Adrenal gland (tissue), 12 donors: ENCODE results near the gene KRTAP5-6. TPM values are rescaled to one million over a fixed set of nuclear protein-coding genes. Genes with fewer than 3 reads are reported as not detected.

Source experiments
- DNase-seq, 7 donors: peaks; one replicate each; pipeline ENCODE4 v3.0.0-alpha.2; 2019 to 2020
- H3K27ac ChIP-seq, 5 donors: fragments of 200-600 bp; sonication (generic) in 4 of 5; 1 replicate in 3 of 5; 2 replicates in 2 of 5; pipeline versions ENCODE4 v1.5.1 to v1.8.0; 2016 to 2020; ENCODE audit warnings: mild to moderate bottlenecking in 1 of 5
- H3K27me3 ChIP-seq: fragments of 200-600 bp; 2 replicates; pipeline ENCODE4 v1.8.0; 2021
- H3K36me3 ChIP-seq, 2 donors: fragments of 200-600 bp; replicated peaks in 1 of 2; 1 replicate in 1 of 2; 2 replicates in 1 of 2; pipeline versions ENCODE4 v1.5.1 to v1.8.0; 2018 to 2022
- H3K4me1 ChIP-seq, 2 donors: fragments of 200-600 bp; replicated peaks in 1 of 2; 1 replicate in 1 of 2; 2 replicates in 1 of 2; pipeline versions ENCODE4 v1.5.1 to v1.8.0; 2018 to 2021
- H3K4me3 ChIP-seq, 4 donors: fragments of 200-600 bp; sonication (generic) in 3 of 4; one replicate each; pipeline ENCODE4 v1.5.1; 2016 to 2018
- H3K9me3 ChIP-seq, 3 donors: fragments of 200-600 bp; sonication (generic) in 1 of 3; replicated peaks in 1 of 3; 1 replicate in 2 of 3; 2 replicates in 1 of 3; pipeline versions ENCODE4 v1.5.1 to v1.8.0; 2016 to 2021
- POLR2A ChIP-seq, 2 donors: fragments of 450-650 bp; IDR thresholded peaks; one replicate each; pipeline ENCODE4 v1.6.1; 2017; ENCODE audit warnings: antibody characterized with exemption in 2 of 2, mild to moderate bottlenecking in 2 of 2, moderate library complexity in 1 of 2
- WGBS, 4 donors: extraction: QIAGEN DNeasy Blood & Tissue Kit in 2 of 4; methylation state at CpG; one replicate each; pipeline versions ENCODE4 v1.1.5 to v1.1.7; 2013 to 2017; 5-methylcytosine and 5-hydroxymethylcytosine counted together
- intact Hi-C, 2 donors: fragments of 100-400 bp; cut with DNase I; formaldehyde crosslinking; loops; one replicate each; pipeline versions ENCODE4 v1.14.1 to v1.15.0; 2022 to 2023
- polyA plus RNA-seq, 3 donors: library from polyadenylated mRNA; stranded (reverse); fragments of 200-250 nt in 2 of 3; fragments of 350-450 nt in 1 of 3; fragmentation: Illumina TruSeq in 1 of 3; extraction: RNeasy Lipid Tissue Mini Kit (QIAGEN cat#74804) in 1 of 3; gene quantifications; one replicate each; pipeline ENCODE4 v1.2.3, GENCODE V29; 2013 to 2014
- total RNA-seq, 9 donors: library from RNA; depleted of rRNA in 4 of 9; stranded (reverse); fragments of >200 nt in 4 of 9; fragments of 120-200 nt in 1 of 9; fragmentation: NEBNext Ultra II Directional in 1 of 9; extraction: Animal tissue kit (Norgen Biotek cat#: 25700) in 1 of 9; gene quantifications; one replicate each; pipeline versions ENCODE4 v1.1.0 to v1.2.4, GENCODE V29; 2013 to 2023
- TF ChIP-seq, protein P1 (sequence below), 6 experiments: fragments of 450-650 bp in 4 of 6; fragments of 200-600 bp in 2 of 6; sonication (generic) in 1 of 6; IDR thresholded peaks; 1 replicate in 5 of 6; 2 replicates in 1 of 6; pipeline versions ENCODE4 v1.5.1 to v1.8.0; 2016 to 2021; ENCODE audit warnings: antibody characterized with exemption in 6 of 6, mild to moderate bottlenecking in 2 of 6, moderate library complexity in 1 of 6
- donor health status: healthy with polysubstance abuse.
- donor health status: Bipolar disorder and iron deficiency.
- donor health status: DM: yes; HTN: yes; CAD: no.
- donor health status: DM: no; HTN: no; CAD: no.
- donor health status: DM: no; HTN: no; CAD: no.
- donor health status: DM: yes; HTN: yes; CAD: no.

KRTAP5-6 gene
- total and polyA plus RNA-seq, 12 donors = 0.61 TPM; not detected in 11

DNA sequence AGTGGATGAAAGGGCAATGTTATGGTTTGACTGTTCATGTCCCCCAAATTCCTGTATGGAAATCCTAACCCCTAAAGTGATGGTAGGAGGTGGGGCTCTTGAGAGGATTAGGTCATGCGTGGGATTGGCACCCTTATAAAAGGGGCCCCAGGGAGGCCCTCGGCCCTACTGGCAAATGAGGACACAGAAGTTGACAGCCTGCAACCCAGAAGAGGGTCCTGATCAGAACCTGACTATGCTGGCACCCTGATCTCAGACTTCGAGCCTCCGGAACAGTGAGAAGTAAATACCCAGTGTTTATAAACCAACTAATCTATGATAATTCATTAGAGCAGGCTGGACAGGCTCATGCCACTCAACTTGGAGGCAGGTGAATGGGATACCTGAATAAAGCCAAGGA lies 44.7 kb downstream of the KRTAP5-6 start:
- intact Hi-C loops = no loop called here
- Histone ChIP-seq H3K9me3 (peaks cover 0 to 7% (median 0%) of the 10 kb centered on the region in 3 donors), H3K36me3 (no peaks in the 10 kb centered on the region), H3K27me3 (no peaks in the 10 kb centered on the region), H3K4me1 (peaks cover 15 to 27% of the 10 kb centered on the region in 2 donors), H3K27ac (no peak overlapping the region), H3K4me3 (no peak overlapping the region)
- whole genome bisulfite sequencing, 4 donors = 65 to 75% (median 71%) methylated on average over 4 of the region's 4 CpGs
- peak in 3 of 7 donors; percentile 12 to 42 (median 32) for DNase-seq
- TF ChIP-seq POLR2A (IDR thresholded peaks at IDR 0.05) = no peak
- TF ChIP-seq, protein P1, sequence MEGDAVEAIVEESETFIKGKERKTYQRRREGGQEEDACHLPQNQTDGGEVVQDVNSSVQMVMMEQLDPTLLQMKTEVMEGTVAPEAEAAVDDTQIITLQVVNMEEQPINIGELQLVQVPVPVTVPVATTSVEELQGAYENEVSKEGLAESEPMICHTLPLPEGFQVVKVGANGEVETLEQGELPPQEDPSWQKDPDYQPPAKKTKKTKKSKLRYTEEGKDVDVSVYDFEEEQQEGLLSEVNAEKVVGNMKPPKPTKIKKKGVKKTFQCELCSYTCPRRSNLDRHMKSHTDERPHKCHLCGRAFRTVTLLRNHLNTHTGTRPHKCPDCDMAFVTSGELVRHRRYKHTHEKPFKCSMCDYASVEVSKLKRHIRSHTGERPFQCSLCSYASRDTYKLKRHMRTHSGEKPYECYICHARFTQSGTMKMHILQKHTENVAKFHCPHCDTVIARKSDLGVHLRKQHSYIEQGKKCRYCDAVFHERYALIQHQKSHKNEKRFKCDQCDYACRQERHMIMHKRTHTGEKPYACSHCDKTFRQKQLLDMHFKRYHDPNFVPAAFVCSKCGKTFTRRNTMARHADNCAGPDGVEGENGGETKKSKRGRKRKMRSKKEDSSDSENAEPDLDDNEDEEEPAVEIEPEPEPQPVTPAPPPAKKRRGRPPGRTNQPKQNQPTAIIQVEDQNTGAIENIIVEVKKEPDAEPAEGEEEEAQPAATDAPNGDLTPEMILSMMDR (IDR thresholded peaks at IDR 0.05) = no peak

DNA sequence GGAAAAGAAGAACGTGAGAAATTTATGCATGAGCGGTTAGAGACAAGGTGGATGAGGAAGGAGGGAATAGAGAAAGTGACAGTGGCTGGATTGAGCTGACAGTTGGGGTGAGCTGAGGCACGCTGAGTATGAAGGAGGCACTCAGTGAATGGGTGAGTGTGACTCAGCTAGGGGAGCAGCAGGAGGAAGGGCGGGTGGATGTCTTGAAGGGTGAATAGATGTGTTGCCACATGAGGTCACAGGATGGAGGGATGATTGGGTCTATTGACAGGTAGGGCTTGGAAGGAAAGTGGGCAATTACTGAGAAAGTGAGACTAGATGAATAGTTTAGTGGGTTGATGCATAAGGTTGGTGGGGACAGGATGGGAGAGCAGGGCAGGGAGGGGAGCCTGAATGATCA lies 45.4 kb downstream of the KRTAP5-6 start:
- no peak overlapping the region for H3K4me3 ChIP-seq
- intact Hi-C loops = no loop called here
- H3K27ac ChIP-seq = no peak overlapping the region
- H3K27me3 ChIP-seq = no peaks in the 10 kb centered on the region
- peak in 6 of 7 donors; percentile 12 to 45 (median 26) for DNase-seq
- WGBS, 4 donors = 53 to 72% (median 62%) methylated on average over 4 of the region's 4 CpGs
- H3K36me3 ChIP-seq = no peaks in the 10 kb centered on the region
- H3K9me3 ChIP-seq = peaks cover 0 to 1% (median 0%) of the 10 kb centered on the region in 3 donors
- peaks cover 21 to 33% of the 10 kb centered on the region in 2 donors for H3K4me1 ChIP-seq
- no peak for TF ChIP-seq POLR2A (IDR thresholded peaks at IDR 0.05)
- TF ChIP-seq, protein P1 (IDR thresholded peaks at IDR 0.05) = no peak

DNA sequence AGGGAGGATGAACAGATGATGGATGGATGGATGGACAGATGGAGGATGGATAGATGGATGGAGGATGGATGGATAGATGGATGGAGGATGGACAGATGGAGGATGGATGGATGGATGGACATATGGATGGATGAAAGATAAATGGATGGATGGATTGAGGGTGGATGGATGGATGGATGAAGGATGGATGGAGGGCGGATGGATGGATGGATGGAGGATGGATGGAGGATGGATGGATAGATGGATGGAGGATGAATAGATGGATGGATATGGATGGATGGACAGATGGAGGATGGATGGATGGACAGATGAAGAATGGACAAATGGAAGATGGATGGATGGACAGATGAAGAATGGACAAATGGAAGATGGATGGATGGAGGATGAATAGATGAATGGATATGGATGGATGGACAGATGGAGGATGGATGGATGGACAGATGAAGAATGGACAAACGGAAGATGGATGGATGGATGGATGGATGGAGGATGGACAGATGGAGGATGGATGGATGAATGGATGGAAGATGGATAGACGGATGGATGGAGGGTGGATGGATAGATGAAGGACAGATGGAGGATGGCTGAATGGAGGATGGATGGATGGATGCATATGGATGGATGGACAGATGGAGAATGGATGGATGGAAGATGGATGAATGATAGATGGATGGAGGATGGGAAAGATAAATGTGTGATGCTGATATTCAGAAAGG lies 46.0 kb downstream of the KRTAP5-6 start:
- 65 to 80% (median 76%) methylated on average over 3 of the region's 3 CpGs for WGBS, 4 donors
- H3K27me3 ChIP-seq = no peaks in the 10 kb centered on the region
- H3K27ac ChIP-seq = no peak overlapping the region
- no peak for DNase-seq
- TF ChIP-seq, protein P1 (IDR thresholded peaks at IDR 0.05) = no peak
- TF ChIP-seq POLR2A (IDR thresholded peaks at IDR 0.05) = no peak
- H3K4me3 ChIP-seq = no peak overlapping the region
- H3K9me3 ChIP-seq = no peaks in the 10 kb centered on the region
- peaks cover 22 to 39% of the 10 kb centered on the region in 2 donors for H3K4me1 ChIP-seq
- no peaks in the 10 kb centered on the region for H3K36me3 ChIP-seq
- intact Hi-C loops = no loop called here

DNA sequence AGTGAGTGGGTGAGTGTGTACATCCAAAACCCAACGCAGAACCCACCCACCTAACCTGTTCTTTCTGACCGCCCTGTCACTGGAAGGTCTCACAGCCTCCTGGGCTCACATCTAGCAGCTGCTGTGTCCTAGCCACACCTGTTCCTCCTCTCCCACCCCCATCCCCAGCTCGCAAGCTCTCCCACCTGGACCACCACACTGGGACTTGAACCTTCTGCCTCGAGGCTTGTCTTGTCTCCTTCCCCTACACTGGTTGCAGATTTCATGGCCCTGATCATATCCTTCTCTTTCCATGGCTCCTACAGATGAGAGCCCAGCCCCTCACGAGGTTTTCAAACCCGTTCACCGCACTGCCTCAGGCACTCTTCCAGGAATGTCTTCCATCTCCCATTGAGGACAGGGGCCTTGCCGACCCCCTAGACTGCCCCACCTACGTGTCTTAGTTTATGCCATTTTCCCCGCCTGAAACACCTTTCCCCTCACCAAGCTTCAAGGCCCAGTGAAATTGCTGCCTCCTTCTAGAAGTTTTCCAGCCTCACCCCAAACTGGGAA lies 46.7 kb downstream of the KRTAP5-6 start:
- Histone ChIP-seq H3K9me3 (no peaks in the 10 kb centered on the region), H3K4me1 (peaks cover 22 to 39% of the 10 kb centered on the region in 2 donors), H3K4me3 (no peak overlapping the region), H3K36me3 (no peaks in the 10 kb centered on the region), H3K27ac (peak overlapping the region in 3 of 5 donors; percentile 41 to 93 (median 63)), H3K27me3 (no peaks in the 10 kb centered on the region)
- TF ChIP-seq, protein P1 (IDR thresholded peaks at IDR 0.05) = no peak
- WGBS, 4 donors = 70 to 80% (median 73%) methylated on average over 10 of the region's 10 CpGs
- DNase-seq = peak in 5 of 7 donors; percentile 22 to 53 (median 35)
- intact Hi-C loops = no loop called here
